NCI-H2107 treated with DMSO at 0.1 percent for 48 hours (cell line): ENCODE measurements around the gene CLIC1.

Source experiments
- DNase-seq: peaks from one replicate; lab custom pipeline; 2025; ENCODE audit not compliant: unreplicated experiment; lab: John Stamatoyannopoulos, UW

Gene CLIC1

DNA sequence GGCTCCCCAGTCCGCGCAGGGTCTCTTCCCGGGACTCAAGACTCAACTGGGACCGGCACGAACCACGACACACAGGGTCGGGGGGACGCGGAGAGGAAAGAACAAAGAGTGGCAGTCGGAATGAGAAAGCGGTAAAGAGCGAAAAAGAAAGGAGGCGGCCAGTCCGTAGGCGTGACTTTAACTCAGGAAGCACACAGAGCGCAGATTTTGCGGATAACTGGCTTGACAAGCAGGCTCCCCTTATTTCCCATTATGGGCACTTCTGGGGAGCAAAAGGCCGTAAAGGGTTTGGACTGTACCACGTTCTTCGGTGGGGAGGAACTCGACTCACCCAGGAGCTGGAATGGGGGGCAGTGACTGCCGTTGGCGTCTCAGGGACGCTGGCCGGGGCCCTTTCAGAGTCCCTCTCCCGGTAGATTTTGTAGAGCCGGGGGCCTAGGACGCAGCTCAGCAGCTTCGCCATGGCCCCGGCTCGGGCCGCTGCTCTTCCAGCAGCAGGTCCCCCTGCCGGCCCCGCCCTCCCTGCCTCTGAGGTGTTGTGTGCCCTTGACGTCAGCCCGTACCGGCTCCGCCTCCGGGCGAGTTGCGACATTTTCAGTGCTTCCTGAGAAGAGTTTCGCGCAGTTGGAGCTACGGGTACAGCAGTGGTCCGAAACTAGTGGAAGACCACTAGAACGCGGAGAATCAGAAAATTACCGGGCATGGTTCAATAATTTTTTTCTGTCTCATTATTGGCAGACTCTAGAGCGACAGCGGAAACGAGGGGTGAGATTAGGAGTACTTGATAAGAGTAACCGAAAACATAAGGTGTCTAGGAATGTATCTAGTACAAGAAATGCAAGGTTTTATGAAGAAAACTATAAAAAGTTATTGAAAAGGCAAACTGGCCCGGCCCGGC lies 33.3 kb downstream of the CLIC1 start, which contains the start of gene ABHD16A:
ABHD16A (minus strand) TSS at position 506 of the 898 bp plus-strand sequence; CDS start at position 463, 43 bp downstream.
- DNase-seq, result peak; percentile 82

DNA sequence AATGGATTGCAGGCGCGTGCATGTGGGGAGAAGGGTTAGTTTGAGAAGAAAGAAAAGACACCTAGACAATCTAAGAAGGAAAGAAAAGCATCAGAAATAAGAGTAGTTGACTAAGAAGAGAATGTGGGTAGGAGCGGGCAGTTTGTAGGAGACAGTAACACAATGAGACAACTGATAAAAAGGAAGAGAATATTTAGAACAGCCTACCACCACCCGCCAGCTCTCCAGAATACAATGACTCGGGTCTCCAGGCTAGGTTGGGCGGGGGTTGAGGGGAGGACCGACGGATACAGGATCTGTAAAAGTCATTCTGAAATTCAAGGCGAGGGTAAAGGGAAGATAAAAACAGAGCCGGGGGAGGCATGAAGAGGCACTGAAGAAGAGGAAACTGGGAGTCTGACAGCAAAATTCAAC lies 33.9 kb downstream of the CLIC1 start:
- DNase-seq, result no peak

DNA sequence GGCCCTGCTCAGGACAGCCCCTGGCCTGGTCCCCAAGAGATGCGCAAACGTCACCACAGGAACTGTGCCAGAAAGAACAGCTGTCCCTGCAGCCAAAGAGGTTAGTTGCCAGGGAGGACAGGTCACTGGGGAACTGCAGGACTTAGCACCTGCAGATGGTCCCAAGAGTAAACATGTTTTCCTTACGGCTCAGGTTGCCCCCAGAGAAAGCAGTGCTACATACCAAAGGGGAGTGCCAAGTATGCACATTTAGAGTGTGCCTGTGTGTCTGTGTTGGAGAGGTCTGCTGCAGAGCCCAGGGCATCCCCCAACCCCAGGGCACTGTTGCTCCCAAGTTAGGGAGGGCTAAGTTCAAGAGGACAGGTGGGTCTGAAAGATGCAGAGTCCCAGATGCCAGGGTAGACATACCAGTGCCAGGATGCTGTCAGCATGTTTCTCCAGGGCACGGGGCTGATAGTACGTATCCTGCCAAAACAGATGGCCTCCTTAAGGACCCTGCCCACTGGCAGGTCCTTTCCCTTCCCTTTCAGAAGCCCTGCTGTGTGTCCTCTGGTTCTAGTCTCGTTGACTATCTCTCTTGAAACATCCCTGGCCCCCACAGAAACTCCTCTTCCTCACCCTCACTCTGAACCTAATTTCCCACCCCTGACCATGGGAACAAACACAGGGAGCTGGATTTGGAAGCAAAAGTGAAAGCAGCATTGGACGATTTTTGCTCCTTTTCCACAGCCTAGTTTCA lies 34.5 kb downstream of the CLIC1 start:
- peak; percentile 17 for DNase-seq

DNA sequence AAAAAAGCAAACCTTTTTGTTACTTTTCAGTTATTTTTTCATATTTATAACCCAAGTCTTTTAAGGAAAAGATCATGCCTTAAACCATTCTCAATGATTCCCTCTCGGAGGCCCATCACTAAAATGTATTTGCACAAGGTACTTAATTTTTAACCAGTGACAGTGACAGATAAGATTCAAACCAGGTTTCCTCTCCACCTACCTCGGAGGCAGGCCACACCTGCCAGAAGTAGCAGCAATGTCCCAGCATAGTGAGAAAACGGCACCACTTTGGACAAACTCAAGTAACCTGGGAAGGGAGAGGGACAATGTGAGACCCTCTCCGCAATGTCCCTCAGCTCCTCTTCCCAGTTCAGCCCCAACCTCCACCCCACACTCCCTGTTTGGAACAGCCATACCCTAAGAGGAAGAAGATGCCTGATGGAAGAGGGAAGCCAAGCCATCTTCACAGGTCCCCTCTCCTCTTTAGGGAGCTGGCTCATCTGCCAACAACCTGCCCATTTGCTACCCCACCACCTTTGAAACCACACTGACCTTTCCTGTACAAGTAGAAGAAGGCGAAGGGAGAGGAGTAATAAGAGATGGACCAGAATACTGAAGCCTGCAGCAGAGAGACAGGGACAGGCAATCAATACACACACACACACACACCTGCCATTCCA lies 35.5 kb downstream of the CLIC1 start:
- DNase-seq, result no peak

DNA sequence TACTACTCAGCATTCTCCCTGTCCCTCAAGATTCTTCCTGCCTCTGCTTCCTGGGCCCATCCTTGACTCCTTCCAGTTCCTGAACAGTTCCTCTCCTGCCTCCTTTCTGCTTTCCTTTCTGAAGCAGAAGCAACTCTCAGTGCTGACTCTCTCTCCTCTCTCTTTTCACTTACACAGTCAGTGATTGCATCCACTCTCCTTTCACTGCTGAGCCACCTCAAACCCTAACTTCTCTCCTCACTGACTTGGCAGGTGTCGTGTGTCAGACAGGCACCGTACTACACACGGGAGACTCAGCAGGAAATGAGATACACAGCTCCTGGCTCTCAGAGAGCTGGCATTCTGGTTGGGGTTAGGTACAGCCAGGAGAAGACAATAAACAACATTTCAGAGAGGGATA lies 38.8 kb downstream of the CLIC1 start:
- DNase-seq, result peak; percentile 17

DNA sequence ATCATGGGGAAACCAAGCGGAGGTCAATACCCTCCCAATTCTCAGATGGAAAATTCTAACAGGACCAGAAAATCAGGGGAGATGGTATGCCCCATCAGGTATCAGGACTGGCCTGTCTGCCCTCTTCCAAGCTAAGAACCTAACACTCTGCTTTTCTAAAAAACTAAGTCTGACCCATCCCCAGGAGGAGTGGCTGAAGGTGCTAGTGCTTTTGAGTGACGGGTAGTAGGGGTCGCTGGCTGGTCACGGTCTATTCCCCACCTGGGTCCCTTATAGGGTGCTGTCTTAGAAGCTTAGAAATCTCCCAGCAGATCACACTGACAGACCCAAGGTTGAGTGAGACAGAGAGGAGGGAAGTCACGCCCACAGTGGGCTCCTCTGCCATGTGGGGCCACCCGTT lies 42.8 kb downstream of the CLIC1 start:
- no peak for DNase-seq

DNA sequence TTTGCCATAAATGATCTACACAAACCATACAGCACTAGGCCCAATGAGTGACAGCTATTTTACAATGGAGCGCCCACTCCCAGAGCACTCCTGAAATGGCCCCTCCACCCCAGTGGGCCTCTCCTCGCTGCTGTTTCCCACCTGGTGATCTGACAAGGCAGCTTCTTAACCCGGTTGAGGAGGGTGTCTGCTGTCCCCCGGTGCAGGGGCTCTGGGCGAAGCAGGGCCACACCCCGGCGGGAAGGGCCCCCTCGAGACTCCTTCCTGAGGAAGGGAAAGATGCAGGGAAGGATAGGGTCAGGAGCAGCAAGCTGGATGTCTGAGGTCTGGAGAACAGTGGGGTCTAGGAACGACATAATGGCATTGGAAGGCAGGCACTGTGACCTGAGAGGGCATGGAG lies 43.4 kb downstream of the CLIC1 start:
- DNase-seq, result no peak

DNA sequence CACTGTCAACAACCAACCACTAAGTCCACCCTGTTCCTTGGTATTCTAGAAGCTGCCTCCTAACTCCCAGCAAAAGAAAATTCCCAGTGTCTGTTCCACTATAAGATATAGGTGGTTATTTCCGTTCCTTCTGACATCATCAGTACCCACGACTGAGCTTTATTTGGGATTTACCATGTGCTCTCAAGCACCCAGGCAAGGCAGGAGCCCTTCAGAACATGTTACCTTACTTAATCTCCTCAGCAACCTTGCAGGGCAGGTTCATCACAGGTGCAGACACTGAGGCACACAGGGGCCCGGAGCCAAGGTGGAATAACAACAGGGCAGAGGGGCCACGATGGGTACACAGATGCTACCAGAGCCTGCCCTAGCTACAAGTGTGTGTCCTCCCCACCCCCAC lies 44.0 kb downstream of the CLIC1 start:
- no peak for DNase-seq

DNA sequence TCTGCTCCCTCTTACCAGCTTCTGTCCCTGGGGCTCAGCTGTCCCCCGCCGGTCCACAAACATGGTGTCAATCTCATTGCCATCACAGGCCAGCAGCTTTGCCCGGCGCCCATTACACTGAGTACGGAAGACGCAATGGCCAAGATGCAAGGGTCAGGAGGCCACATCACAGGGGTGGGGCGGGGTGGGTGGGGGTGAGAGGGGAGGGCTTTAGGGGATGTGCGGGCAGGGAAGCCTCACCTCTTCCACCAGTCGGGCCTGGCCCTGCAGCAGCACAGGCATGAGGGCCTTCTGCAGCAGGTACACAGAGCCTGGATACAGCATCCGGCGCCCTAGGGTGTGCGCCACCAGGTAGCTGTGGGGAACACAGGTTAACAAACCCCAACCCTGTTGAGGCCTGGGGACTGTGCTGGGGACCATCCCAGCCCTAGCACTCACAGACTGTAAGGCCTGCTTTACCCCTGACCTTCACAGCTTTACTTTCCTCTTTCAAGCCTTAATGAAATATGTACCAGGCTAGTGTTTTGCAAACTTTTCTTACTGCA lies 44.7 kb downstream of the CLIC1 start:
- no peak for DNase-seq

DNA sequence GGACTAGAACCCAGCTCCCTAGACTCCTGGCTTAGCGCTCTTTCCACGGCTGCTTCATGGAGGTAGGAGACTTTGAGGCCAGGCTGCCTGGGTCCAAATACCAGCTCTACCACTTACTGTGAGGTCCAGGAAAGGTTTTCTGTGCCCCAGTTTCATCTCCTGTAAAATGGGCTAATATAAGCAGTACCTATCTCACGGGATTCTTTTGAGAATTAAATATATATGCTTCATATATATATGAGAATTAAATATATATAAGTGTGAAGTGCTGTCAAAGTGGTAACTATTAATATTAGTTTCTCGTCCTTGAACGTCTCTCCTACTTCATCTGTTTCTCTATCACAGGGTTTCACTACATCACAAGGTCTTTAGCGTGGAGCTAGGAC lies 45.3 kb downstream of the CLIC1 start:
- no peak for DNase-seq

DNA sequence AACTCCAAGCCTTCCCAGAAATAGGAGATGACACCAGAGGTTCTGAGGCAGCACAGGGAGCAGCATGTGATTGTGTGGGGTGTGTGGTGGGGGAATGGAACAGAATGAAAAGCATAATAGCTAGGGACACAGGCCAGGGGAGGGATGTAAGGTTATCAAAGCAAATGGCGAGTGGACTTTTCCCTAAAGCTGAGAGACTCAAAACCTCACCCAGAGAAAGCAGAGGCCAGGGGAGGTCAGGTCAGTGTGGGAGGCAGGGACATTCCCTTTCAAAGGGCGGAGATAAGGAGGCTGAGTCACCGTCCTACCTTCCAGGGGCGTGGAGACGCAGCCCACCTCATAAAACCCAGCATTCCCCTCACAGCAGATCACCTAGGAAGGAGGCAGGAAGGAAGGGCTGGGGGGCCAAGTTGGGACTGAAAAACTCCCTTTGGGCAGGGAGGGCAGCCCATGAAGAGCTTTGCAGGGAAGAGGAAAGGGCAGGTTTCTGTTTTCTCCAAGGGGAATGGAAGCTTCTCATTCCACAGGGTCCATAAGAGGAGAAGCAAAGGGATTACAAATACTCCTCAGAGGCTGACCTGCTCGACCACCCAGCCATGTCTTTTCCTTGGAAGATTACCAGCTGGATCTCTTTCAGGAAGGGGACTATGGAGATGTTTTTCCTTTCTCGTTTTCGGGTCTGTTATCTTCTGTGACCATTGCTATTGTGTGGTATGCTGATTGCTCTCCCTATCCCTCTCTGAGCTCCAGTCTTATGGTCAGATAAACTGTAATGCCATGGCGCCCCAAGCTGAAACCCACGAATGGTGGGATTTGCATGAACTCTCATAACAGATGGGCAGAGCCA lies 45.9 kb downstream of the CLIC1 start:
- no peak for DNase-seq

DNA sequence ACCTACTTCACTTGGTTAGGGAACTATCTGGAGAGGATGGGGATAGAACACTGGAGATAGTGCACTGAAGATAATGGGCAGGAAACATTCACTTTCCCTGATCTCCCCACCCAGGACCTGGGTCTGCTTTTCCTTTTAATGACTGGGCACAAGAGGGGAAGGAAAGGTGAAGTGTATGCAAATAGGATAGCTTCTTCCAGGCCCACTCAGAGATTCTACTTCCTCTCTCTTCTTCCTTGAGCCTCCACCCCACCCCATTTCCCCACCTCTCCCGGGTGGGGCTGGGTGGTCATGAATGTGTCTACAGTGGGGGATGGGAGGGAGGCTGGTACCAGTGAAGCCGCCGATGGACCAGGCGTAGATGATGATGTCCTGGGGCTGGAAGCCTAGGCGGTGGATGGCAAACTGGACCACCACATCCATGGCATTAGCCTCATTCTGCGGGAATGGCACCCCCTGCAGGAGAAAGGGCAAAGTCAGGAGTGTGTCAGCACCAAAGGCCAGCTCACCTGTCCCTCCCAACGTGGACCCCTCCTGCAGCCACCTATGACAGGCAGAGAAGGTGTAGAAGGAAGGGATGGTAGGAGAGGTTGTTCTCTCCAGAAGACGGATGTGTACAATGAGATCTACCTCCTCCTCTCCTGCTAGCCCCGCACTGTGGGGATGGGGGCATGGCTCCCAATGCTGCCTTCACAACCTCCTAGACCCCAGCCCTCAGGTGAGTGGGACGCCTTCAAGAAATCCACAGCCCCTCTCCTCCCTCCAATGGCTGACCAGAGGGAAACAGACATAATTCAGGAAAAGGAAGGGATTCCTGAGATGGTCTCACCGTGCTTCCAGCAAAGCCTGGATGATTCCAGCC lies 46.9 kb downstream of the CLIC1 start:
- DNase-seq, result no peak

DNA sequence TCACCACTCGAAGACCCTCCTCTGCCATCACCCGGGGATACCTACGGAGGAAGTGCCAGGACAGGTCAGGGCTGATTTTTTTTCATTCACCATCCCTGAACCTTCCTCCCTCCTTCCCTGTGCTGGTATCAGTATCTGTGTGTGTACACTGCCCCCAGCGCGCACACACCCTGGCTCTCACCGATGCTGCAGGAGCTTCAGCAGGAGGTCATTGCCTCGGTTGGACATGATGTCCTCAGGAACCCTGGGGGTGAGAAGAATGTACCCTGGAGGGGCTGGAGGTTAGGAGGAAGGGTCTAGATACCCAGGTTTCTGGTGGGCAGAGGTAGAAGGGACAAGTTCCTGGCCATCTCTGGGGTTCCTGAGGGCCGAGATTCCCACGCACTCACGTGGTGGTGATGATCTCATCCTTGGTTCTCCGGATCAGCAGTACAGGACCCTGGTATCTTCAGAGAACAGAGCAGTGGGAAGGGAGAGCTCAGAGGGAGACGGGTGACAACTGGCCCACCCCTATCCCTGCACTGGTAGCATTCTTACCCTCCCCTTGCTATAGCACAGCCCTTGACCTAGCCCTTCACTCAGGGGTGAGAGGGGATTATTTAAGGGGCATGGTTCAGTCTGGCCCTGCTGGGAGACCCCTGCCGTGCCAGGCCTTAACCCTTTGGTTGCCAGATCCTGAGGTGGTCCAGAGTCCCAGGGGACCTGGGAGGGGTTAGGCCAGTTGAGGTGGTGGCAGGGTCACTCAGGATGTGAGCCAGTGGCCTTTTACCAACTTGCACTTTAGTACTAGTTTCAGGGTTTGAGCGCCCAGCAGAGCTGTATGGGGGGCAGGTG lies 48.3 kb downstream of the CLIC1 start:
- DNase-seq, result no peak

DNA sequence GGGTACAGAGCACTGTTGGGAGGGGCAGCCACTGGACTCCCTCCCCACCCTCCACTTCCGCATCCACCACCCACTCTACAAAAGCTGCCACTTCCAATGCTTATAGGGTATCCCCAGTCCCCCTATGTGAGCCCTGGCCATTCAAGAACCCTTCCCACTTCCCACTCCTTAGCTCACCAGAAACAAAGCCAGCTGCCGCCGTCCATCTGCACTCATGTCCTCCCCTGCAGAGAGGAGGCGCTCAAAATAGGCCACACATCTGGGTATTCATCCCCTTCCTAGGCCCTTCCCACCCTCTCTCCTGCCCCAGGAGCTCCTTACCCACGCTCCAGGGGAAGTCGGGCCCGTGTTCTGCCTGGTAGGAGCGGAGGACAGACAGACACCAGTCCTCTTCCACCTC lies 49.0 kb downstream of the CLIC1 start:
- DNase-seq, result no peak

DNA sequence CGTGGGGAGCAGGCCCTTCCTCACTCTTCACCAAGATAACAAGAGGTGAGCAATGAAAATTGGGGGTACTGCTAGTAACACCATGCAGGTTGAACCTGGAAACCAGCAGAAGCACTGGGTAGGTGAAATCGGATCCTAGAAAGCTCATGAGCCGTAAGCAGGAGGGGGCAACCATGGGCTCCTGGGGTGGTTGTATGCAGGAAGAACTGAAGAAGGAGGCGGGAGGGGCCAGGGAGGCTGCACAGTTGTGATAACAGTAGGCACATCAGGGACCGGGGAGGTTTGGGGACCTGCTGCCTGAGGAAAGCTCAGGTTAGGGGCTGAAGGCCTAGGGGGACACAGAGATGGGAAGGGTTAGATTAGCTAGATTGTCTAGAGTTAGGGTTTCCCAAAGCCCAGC lies 49.8 kb downstream of the CLIC1 start:
- no peak for DNase-seq

DNA sequence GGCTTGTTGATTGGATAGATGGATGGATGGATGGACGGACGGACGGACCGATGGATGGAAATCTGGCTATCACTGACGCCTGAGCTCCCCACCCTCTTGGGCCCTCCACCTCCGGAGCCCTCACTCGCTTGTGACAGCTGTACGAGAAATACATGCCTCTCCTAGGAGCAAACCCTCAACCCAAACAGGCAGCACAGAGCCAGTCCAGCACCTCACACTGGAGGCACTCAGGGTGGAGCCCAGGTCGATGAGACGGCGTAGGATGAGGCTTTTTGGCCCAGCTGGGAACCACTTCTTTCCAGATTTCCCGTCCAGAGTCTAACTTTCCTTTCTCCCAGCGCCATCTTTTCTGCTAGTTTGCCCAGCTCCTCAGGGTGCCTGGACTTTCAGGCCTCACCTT lies 52.7 kb downstream of the CLIC1 start:
- no peak for DNase-seq

DNA sequence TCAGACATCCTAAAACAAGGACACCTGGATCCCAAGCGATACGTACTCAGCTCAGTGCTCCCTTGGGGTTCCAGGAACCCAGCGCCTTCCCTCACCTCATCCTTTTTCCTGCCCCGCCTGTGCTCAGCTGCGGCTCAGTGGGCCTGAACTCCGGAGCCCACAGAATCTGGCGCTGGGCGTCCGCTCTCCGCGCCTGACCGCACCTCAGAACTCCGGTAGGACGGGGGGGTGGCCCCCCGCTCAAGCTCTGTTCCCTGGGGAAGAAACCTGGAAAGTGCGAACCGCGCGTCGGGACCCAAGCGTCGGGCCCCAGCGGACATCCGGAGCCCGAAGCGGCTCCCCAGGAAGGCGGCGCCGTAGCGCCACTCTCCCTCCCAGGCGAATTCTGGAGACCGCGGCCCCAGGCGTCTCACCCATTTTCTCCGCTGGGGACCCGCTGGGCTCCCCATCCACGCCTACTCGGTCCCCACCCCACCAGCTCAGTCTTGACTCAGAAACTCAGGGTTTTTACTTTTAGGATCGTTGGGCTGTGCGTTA lies 55.1 kb downstream of the CLIC1 start:
- peak; percentile 21 for DNase-seq
